Subcutaneous adipose tissue (tissue), 4 donors: Measurements from ENCODE around the gene PPP2R2C. TPM values are rescaled to one million over a fixed set of nuclear protein-coding genes. Genes with fewer than 3 reads are reported as not detected.

Experiments
- CTCF ChIP-seq: fragments of 450-650 bp; IDR thresholded peaks from one replicate; pipeline ENCODE4 v1.5.1; 2016; ENCODE audit warnings: low read depth, mild to moderate bottlenecking, control low read depth, antibody characterized with exemption, moderate library complexity
- total RNA-seq, 4 donors: library from RNA; depleted of rRNA; stranded (reverse); fragments of >200 nt; gene quantifications; one replicate each; pipeline ENCODE4 v1.1.0, GENCODE V29; 2016

PPP2R2C gene
- total RNA-seq, 4 donors from 2014 or later = 0.17 to 2.0 (median 0.49) TPM; not detected in 1

- TF ChIP-seq CTCF = no peak
These were observed 6.3 kb upstream of the PPP2R2C start for GRCh38 chr4:6478546-6479220.

- TF ChIP-seq CTCF = no peak
These were observed 4.5 kb upstream of the PPP2R2C start for GRCh38 chr4:6476893-6477292.

GRCh38 chr4:6475492-6476020 is 3.1 kb upstream of the PPP2R2C start:
- no peak for TF ChIP-seq CTCF

- no peak for TF ChIP-seq CTCF
These were observed 2.5 kb upstream of the PPP2R2C start for GRCh38 chr4:6474705-6475457.

- TF ChIP-seq CTCF = no peak
These were observed 1.7 kb upstream of the PPP2R2C start for GRCh38 chr4:6474053-6474568.

- no peak for TF ChIP-seq CTCF
These were observed 1.0 kb upstream of the PPP2R2C start for GRCh38 chr4:6473264-6474052.
